Common myeloid progenitor, CD34-positive (primary cell): ENCODE data around the gene CLSTN2.

Source experiments
- CTCF ChIA-PET: fragments of 350-600 bp; sonication (Branson Sonifier 250); formaldehyde crosslinking; loops from one replicate; lab custom pipeline; 2021; ENCODE audit warnings: antibody characterized with exemption; lab: Charles Lee
- POLR2A ChIA-PET: fragments of 350-600 bp; sonication (Branson Sonifier 250); formaldehyde crosslinking; loops from one replicate; lab custom pipeline; 2021; ENCODE audit warnings: antibody characterized with exemption; lab: Charles Lee
- DNase-seq, 3 donors: peaks; one replicate each; pipeline versions ENCODE4 v3.0.0 to v3.0.0-alpha.2; 2013
- H3K27ac ChIP-seq, 2 experiments: 1 replicate in 1 of 2; 2 replicates in 1 of 2; pipeline ENCODE4 v1.7.0; 2013; ENCODE audit warnings: inconsistent platforms in 2 of 2, low read length in 2 of 2, mild to moderate bottlenecking in 2 of 2, low read depth in 1 of 2, moderate library complexity in 1 of 2; ENCODE audit not compliant: severe bottlenecking in 2 of 2, insufficient read depth in 1 of 2, poor library complexity in 1 of 2
- H3K27me3 ChIP-seq, 5 experiments: replicated peaks in 2 of 5; 1 replicate in 3 of 5; 2 replicates in 2 of 5; pipeline versions ENCODE4 v1.6.1 to v1.7.0; 2013; ENCODE audit warnings: low read length in 4 of 5, mild to moderate bottlenecking in 2 of 5, moderate library complexity in 2 of 5, inconsistent platforms in 1 of 5; ENCODE audit not compliant: insufficient read depth in 5 of 5, control insufficient read depth in 4 of 5
- H3K36me3 ChIP-seq, 4 experiments: 1 replicate in 2 of 4; 2 replicates in 2 of 4; pipeline versions ENCODE4 v1.6.1 to v1.7.0; 2013; ENCODE audit warnings: low read length in 3 of 4, control low read depth in 1 of 4, mild to moderate bottlenecking in 1 of 4; ENCODE audit not compliant: control insufficient read depth in 4 of 4, insufficient read depth in 4 of 4
- H3K4me1 ChIP-seq, 4 experiments: 1 replicate in 3 of 4; 2 replicates in 1 of 4; pipeline versions ENCODE4 v1.6.1 to v1.7.1; 2013; ENCODE audit warnings: low read length in 3 of 4, mild to moderate bottlenecking in 3 of 4, control low read depth in 1 of 4, inconsistent platforms in 1 of 4, moderate library complexity in 1 of 4; ENCODE audit not compliant: control insufficient read depth in 4 of 4, insufficient read depth in 4 of 4; ENCODE audit errors: control extremely low read depth in 1 of 4
- H3K4me3 ChIP-seq, 7 experiments: 1 replicate in 4 of 7; 2 replicates in 3 of 7; pipeline versions ENCODE4 v1.5.1 to v1.7.0; 2013; ENCODE audit warnings: mild to moderate bottlenecking in 7 of 7, low read length in 6 of 7, moderate library complexity in 6 of 7, inconsistent platforms in 2 of 7, low read depth in 2 of 7, control low read depth in 1 of 7; ENCODE audit not compliant: insufficient read depth in 4 of 7, control insufficient read depth in 1 of 7; ENCODE audit errors: extremely low read depth in 1 of 7
- H3K9me3 ChIP-seq, 5 experiments: 1 replicate in 4 of 5; 2 replicates in 1 of 5; pipeline versions ENCODE4 v1.6.1 to v1.7.1; 2013; ENCODE audit warnings: low read length in 4 of 5, mild to moderate bottlenecking in 2 of 5, inconsistent platforms in 1 of 5, low read depth in 1 of 5, moderate library complexity in 1 of 5; ENCODE audit not compliant: control insufficient read depth in 4 of 5, insufficient read depth in 2 of 5; ENCODE audit errors: control extremely low read depth in 1 of 5
- WGBS: methylation state at CpG from one replicate; pipeline ENCODE4 v1.1.5; 2013; ENCODE audit not compliant: insufficient coverage; 5-methylcytosine and 5-hydroxymethylcytosine counted together

The CLSTN2 gene

DNA sequence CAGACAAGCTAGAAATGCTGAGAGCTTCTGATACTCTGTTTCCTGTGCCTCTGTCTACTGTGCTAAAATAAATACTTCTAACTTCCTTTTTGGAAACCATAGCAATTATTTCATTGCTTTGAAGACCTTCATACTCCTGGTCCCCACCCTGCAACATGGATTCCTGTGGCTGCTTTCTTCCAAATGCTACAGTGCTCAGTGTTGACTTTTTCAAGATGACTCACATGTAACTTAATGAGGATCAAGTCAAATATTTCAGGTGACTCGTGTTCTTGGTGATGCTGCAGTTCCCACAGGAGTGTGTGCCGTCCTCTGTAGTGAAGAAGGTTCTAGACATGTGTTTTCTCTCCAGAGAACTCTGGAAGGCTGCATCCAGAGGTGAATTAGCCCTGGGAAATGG lies 288.6 kb downstream of the CLSTN2 start:
- Histone ChIP-seq H3K27ac (no peak overlapping the region), H3K4me3 (no peak overlapping the region), H3K27me3 (no peaks in the 10 kb centered on the region), H3K4me1 (peaks cover 0 to 4% (median 0%) of the 10 kb centered on the region in 4 experiments), H3K36me3 (no peaks in the 10 kb centered on the region), H3K9me3 (peaks cover 0 to 5% (median 0%) of the 10 kb centered on the region in 5 experiments)
- 71% methylated on average over 2 of the region's 2 CpGs for WGBS
- POLR2A ChIA-PET = no interaction called here
- no peak for DNase-seq
- CTCF ChIA-PET = no interaction called here

GRCh38 chr3:140224307-140224706 lies 289.3 kb downstream of the CLSTN2 start:
- peaks cover 0 to 4% (median 0%) of the 10 kb centered on the region in 4 experiments for H3K4me1 ChIP-seq
- H3K27ac ChIP-seq = no peak overlapping the region
- DNase-seq = no peak
- no peak overlapping the region for H3K4me3 ChIP-seq
- ChIA-PET CTCF (interaction anchor here (1.2 kb wide), 1 partner anchor 8 kb away, joined by 3 read pairs; no protein-coding TSS in a partner anchor), POLR2A (no interaction called here)
- H3K9me3 ChIP-seq = peaks cover 0 to 7% (median 0%) of the 10 kb centered on the region in 5 experiments
- no peaks in the 10 kb centered on the region for H3K27me3 ChIP-seq
- H3K36me3 ChIP-seq = no peaks in the 10 kb centered on the region
- WGBS = no CpG with 5 or more reads among the region's 1 CpG

DNA sequence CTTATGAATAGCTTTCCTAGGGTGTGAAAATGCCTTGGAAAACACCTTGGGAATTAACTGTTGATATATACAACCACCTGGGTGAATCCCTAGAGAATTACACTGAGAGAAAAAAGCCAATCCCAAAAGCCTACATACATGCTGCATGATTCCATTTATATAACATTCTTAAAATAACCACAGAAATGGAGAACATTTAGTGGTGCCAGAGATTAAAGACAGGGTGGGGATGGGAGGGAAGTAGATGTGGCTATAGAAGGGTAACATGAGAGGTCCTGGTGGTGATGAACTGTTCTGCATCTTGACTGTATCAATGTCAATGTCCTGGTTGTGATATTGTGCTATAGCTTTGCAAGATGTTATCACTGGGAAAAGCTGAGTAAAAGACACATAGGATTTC lies 291.0 kb downstream of the CLSTN2 start:
- H3K27ac ChIP-seq = no peak overlapping the region
- H3K9me3 ChIP-seq = peaks cover 0 to 7% (median 0%) of the 10 kb centered on the region in 5 experiments
- no peaks in the 10 kb centered on the region for H3K36me3 ChIP-seq
- ChIA-PET CTCF (no interaction called here), POLR2A (no interaction called here)
- no peak overlapping the region for H3K4me3 ChIP-seq
- no peak for DNase-seq
- H3K27me3 ChIP-seq = no peaks in the 10 kb centered on the region
- H3K4me1 ChIP-seq = peaks cover 0 to 4% (median 0%) of the 10 kb centered on the region in 4 experiments

GRCh38 chr3:140233702-140234101 lies 298.7 kb downstream of the CLSTN2 start:
- CTCF ChIA-PET = no interaction called here
- Histone ChIP-seq H3K4me1 (no peaks in the 10 kb centered on the region), H3K36me3 (no peaks in the 10 kb centered on the region), H3K27ac (no peak overlapping the region), H3K4me3 (no peak overlapping the region), H3K27me3 (no peaks in the 10 kb centered on the region), H3K9me3 (peaks cover 0 to 8% (median 0%) of the 10 kb centered on the region in 5 experiments)
- no CpG with 5 or more reads among the region's 1 CpG for WGBS
- POLR2A ChIA-PET = no interaction called here
- no peak for DNase-seq

- CTCF ChIA-PET = no interaction called here
- POLR2A ChIA-PET = no interaction called here
These were observed 299.3 kb downstream of the CLSTN2 start for GRCh38 chr3:140234256-140234655.

GRCh38 chr3:140236836-140237501 lies 302.0 kb downstream of the CLSTN2 start:
- Histone ChIP-seq H3K4me3 (no peak overlapping the region), H3K4me1 (no peaks in the 10 kb centered on the region), H3K36me3 (no peaks in the 10 kb centered on the region), H3K27me3 (peaks cover 0 to 2% (median 0%) of the 10 kb centered on the region in 5 experiments), H3K9me3 (peaks cover 0 to 5% (median 0%) of the 10 kb centered on the region in 5 experiments), H3K27ac (no peak overlapping the region)
- no peak for DNase-seq
- ChIA-PET CTCF (no interaction called here), POLR2A (no interaction called here)
- WGBS = 98% methylated on average over 4 of the region's 5 CpGs

More at GRCh38 chr3:140234256-140234655, 299.3 kb downstream of the CLSTN2 start:
- Histone ChIP-seq H3K9me3 (peaks cover 0 to 7% (median 0%) of the 10 kb centered on the region in 5 experiments), H3K27me3 (no peaks in the 10 kb centered on the region), H3K36me3 (no peaks in the 10 kb centered on the region), H3K4me1 (no peaks in the 10 kb centered on the region), H3K27ac (no peak overlapping the region), H3K4me3 (no peak overlapping the region)
- WGBS = 93% methylated on average over 4 of the region's 4 CpGs
- DNase-seq = no peak

- no peaks in the 10 kb centered on the region for H3K36me3 ChIP-seq
- H3K27me3 ChIP-seq = peaks cover 0 to 2% (median 0%) of the 10 kb centered on the region in 5 experiments
- DNase-seq = no peak
- no peak overlapping the region for H3K4me3 ChIP-seq
- H3K27ac ChIP-seq = no peak overlapping the region
- ChIA-PET CTCF (interaction anchor here (0.6 kb wide), 1 partner anchor 21 kb away, joined by 3 read pairs; no protein-coding TSS in a partner anchor), POLR2A (no interaction called here)
- H3K4me1 ChIP-seq = no peaks in the 10 kb centered on the region
- WGBS = 100% methylated on average over 2 of the region's 2 CpGs
- peaks cover 0 to 5% (median 0%) of the 10 kb centered on the region in 5 experiments for H3K9me3 ChIP-seq
These were observed 303.8 kb downstream of the CLSTN2 start for GRCh38 chr3:140238646-140239314.
